Measurements from ENCODE around the gene MIS18A. TPM values are rescaled to one million over a fixed set of nuclear protein-coding genes. Genes with fewer than 3 reads are reported as not detected.

Gene MIS18A
- polyA plus RNA-seq, 3 donors: 1.6 to 2.5 (median 2.3) TPM

DNA sequence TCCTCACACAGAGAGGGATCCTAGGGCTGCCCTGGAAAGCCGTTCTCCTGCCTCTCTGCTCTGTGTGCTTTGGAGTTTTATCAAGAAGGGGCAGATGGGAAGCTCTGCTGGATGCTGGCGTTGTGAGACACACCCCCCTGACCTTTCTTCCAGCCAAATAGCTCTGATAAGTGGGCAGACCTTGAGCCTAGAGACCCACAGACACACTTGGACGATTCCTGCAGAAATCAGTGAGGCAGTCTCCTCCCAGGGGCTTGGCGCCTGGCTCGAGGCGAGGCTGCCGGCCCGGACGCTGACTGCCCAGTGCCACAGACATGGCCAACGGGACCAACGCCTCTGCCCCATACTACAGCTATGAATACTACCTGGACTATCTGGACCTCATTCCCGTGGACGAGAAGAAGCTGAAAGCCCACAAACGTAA lies 19.8 kb upstream of the MIS18A start, which contains the start of gene MRAP:
TSS of gene MRAP (plus strand) at position 198 of the 424 bp plus-strand sequence. CDS start at position 315, 117 bp downstream.
- WGBS (ENCODE audit: insufficient coverage): 94% methylated on average over 8 of the region's 14 CpGs
- intact Hi-C loops (cut with micrococcal nuclease): no loop called here
- TF ChIP-seq, protein P1, sequence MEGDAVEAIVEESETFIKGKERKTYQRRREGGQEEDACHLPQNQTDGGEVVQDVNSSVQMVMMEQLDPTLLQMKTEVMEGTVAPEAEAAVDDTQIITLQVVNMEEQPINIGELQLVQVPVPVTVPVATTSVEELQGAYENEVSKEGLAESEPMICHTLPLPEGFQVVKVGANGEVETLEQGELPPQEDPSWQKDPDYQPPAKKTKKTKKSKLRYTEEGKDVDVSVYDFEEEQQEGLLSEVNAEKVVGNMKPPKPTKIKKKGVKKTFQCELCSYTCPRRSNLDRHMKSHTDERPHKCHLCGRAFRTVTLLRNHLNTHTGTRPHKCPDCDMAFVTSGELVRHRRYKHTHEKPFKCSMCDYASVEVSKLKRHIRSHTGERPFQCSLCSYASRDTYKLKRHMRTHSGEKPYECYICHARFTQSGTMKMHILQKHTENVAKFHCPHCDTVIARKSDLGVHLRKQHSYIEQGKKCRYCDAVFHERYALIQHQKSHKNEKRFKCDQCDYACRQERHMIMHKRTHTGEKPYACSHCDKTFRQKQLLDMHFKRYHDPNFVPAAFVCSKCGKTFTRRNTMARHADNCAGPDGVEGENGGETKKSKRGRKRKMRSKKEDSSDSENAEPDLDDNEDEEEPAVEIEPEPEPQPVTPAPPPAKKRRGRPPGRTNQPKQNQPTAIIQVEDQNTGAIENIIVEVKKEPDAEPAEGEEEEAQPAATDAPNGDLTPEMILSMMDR (IDR thresholded peaks at IDR 0.05): no peak

DNA sequence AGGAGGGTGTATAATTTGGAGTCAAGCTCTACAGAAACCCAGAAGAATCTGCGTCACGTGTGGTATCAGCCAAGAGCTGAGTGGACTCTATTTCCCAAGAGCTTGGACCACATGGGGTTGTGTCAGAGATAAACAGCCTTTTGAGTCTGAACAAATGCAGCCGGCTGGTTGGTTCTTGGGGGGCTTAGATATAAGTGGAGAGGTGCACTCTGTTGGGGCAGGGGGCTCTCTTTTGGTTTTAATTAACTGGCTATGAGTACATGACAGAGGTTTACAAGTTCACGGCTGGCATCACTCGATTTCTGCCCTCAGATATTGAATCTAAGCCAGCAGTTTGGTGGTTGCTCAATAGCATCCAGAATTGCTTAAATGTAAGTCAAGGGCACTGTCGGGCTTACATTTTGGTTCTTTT lies 19.3 kb upstream of the MIS18A start:
- H2AFZ ChIP-seq (ENCODE audit: insufficient read depth, low read depth, low read length, poor library complexity, severe bottlenecking): no peak overlapping the region
- no peak for DNase-seq
- H4K20me1 ChIP-seq (ENCODE audit: insufficient read depth, low read length): no peaks in the 10 kb centered on the region
- TF ChIP-seq, protein P1 (IDR thresholded peaks at IDR 0.05): no peak
- H3K27me3 ChIP-seq (ENCODE audit: control insufficient read depth in 2 of 2, insufficient read depth in 2 of 2, low read length in 2 of 2): no peaks in the 10 kb centered on the region
- H3K4me3 ChIP-seq (replicated peaks in 1 of 3; ENCODE audit: low read depth in 2 of 3, low read length in 3 of 3): no peak overlapping the region
- H3K79me2 ChIP-seq (ENCODE audit: insufficient read depth, low read length): no peaks in the 10 kb centered on the region
- Mint-ChIP-seq H3K36me3 (peaks cover 3 to 5% of the 10 kb centered on the region in 2 donors), H3K4me3 (no peak overlapping the region), H3K27me3 (ENCODE audit: low read depth in 3 of 3) (no peaks in the 10 kb centered on the region), H3K9me3 (peaks cover 0 to 6% (median 2%) of the 10 kb centered on the region in 7 donors), H3K27ac (peak overlapping the region in 1 of 7 donors; percentile 41), H3K4me1 (no peaks in the 10 kb centered on the region)
- no peak overlapping the region for H3K9ac ChIP-seq (ENCODE audit: insufficient read depth, low read length, poor library complexity, severe bottlenecking)
- peaks cover 5% of the 10 kb centered on the region in 2 donors for H3K9me3 ChIP-seq (replicated peaks in 1 of 2; ENCODE audit: control insufficient read depth in 1 of 2, insufficient read depth in 1 of 2, low read length in 2 of 2)
- intact Hi-C loops (cut with micrococcal nuclease): no loop called here
- H3K4me1 ChIP-seq (ENCODE audit: control insufficient read depth in 1 of 2, insufficient read depth in 2 of 2, low read length in 2 of 2): no peaks in the 10 kb centered on the region
- H3K27ac ChIP-seq (ENCODE audit: low read depth in 1 of 2, low read length in 2 of 2): no peak overlapping the region
- WGBS (ENCODE audit: insufficient coverage): 81% methylated on average over 3 of the region's 6 CpGs
- H3K4me2 ChIP-seq (replicated peaks; ENCODE audit: extremely low read depth, low read length, poor library complexity, severe bottlenecking): no peak overlapping the region
- no peaks in the 10 kb centered on the region for H3K36me3 ChIP-seq (replicated peaks in 1 of 2; ENCODE audit: control insufficient read depth in 1 of 2, insufficient read depth in 2 of 2, low read length in 2 of 2)

More for the DNA sequence above, 19.8 kb upstream of the MIS18A start, which contains the start of gene MRAP:
- no peak within 1 kb of the TSS for H3K4me3 Mint-ChIP-seq
- no peaks in the 10 kb centered on the region for H3K4me1 ChIP-seq (ENCODE audit: control insufficient read depth in 1 of 2, insufficient read depth in 2 of 2, low read length in 2 of 2)
- no peaks in the 10 kb centered on the region for H3K4me1 Mint-ChIP-seq
- no peak for DNase-seq
- H3K27me3 ChIP-seq (ENCODE audit: control insufficient read depth in 2 of 2, insufficient read depth in 2 of 2, low read length in 2 of 2): no peaks in the 10 kb centered on the region
- no peak within 1 kb of the TSS for H3K27ac ChIP-seq (ENCODE audit: low read depth in 1 of 2, low read length in 2 of 2)
- H3K4me2 ChIP-seq (replicated peaks; ENCODE audit: extremely low read depth, low read length, poor library complexity, severe bottlenecking): no peak within 1 kb of the TSS
- H3K4me3 ChIP-seq (replicated peaks in 1 of 3; ENCODE audit: low read depth in 2 of 3, low read length in 3 of 3): no peak within 1 kb of the TSS
- peaks cover 0 to 2% (median 0%) of the 10 kb centered on the region in 3 donors for H3K27me3 Mint-ChIP-seq (ENCODE audit: low read depth in 3 of 3)
- no peaks in the 10 kb centered on the region for H4K20me1 ChIP-seq (ENCODE audit: insufficient read depth, low read length)
- H2AFZ ChIP-seq (ENCODE audit: insufficient read depth, low read depth, low read length, poor library complexity, severe bottlenecking): no peak within 1 kb of the TSS
- H3K9me3 Mint-ChIP-seq: peaks cover 0 to 6% (median 2%) of the 10 kb centered on the region in 7 donors
- H3K36me3 Mint-ChIP-seq: peaks cover 3 to 5% of the 10 kb centered on the region in 2 donors
- no peaks in the 10 kb centered on the region for H3K36me3 ChIP-seq (replicated peaks in 1 of 2; ENCODE audit: control insufficient read depth in 1 of 2, insufficient read depth in 2 of 2, low read length in 2 of 2)
- H3K9me3 ChIP-seq (replicated peaks in 1 of 2; ENCODE audit: control insufficient read depth in 1 of 2, insufficient read depth in 1 of 2, low read length in 2 of 2): peaks cover 5% of the 10 kb centered on the region in 2 donors
- peak within 1 kb of the TSS in 1 of 7 donors; percentile 41 for H3K27ac Mint-ChIP-seq
- no peak within 1 kb of the TSS for H3K9ac ChIP-seq (ENCODE audit: insufficient read depth, low read length, poor library complexity, severe bottlenecking)
- no peaks in the 10 kb centered on the region for H3K79me2 ChIP-seq (ENCODE audit: insufficient read depth, low read length)

All from CD14-positive monocyte (primary cell).